ENCODE measurements around the gene MGAT5. TPM values are rescaled to one million over a fixed set of nuclear protein-coding genes. Genes with fewer than 3 reads are reported as not detected.

MGAT5 gene
- total RNA-seq, 2 experiments from 2014 or later = 36.9 to 42.2 TPM

DNA sequence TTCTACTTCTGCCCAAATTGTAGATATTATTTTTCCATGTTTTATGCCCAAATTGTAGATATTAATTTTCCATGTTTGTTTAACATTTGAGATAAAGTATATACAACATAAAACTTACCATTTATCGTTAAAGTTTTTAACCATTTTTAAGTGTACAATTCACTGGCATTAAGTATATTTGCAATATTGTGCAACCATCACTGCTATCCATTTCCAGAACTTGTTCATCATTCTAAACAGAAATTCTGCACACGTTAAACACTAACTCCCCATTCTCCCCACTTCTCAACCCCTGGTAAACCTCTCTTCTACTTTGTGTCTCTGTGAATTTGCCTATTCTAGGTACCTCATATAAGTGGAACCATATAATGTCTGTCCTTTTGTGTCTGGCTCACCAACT is 162.1 kb downstream of the MGAT5 start:
- CTCF ChIA-PET = no interaction called here
- TF ChIP-seq, protein P1, sequence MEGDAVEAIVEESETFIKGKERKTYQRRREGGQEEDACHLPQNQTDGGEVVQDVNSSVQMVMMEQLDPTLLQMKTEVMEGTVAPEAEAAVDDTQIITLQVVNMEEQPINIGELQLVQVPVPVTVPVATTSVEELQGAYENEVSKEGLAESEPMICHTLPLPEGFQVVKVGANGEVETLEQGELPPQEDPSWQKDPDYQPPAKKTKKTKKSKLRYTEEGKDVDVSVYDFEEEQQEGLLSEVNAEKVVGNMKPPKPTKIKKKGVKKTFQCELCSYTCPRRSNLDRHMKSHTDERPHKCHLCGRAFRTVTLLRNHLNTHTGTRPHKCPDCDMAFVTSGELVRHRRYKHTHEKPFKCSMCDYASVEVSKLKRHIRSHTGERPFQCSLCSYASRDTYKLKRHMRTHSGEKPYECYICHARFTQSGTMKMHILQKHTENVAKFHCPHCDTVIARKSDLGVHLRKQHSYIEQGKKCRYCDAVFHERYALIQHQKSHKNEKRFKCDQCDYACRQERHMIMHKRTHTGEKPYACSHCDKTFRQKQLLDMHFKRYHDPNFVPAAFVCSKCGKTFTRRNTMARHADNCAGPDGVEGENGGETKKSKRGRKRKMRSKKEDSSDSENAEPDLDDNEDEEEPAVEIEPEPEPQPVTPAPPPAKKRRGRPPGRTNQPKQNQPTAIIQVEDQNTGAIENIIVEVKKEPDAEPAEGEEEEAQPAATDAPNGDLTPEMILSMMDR (IDR thresholded peaks at IDR 0.05) = no peak
- intact Hi-C loops (cut with micrococcal nuclease) = loop anchor here (10.0 kb wide), 1 partner anchor 161 kb away; the partner anchor contains the start of gene MGAT5
- H3K36me3 Mint-ChIP-seq (ENCODE audit: low read depth) = peaks cover 9% of the 10 kb centered on the region
- POLR2A ChIA-PET = no interaction called here
- H3K27ac Mint-ChIP-seq = no peak overlapping the region
- ATAC-seq (no peak), DNase-seq (no peak)
- no peaks in the 10 kb centered on the region for H3K9me3 Mint-ChIP-seq
- peaks cover 17% of the 10 kb centered on the region for H3K4me1 Mint-ChIP-seq (ENCODE audit: low read depth)
- H3K4me3 Mint-ChIP-seq = no peak overlapping the region
- no peaks in the 10 kb centered on the region for H3K27me3 Mint-ChIP-seq

DNA sequence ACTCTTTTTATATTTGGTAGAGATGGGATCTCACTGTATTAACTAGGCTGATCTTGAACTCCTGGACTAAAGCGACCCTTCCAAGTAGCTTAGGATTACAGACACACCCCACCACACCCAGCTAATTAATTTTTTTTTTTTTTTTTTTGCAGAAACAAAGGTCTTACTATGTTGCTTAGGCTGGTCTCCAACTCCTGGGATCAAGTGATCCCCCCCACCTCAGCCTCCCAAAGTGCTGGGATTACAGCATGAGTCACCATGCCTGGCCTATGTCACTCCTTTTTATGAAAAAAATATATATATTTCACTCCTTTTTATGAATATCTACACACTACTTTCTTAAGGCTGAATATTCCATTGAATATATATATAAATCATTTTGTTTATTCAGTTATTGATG is 162.8 kb downstream of the MGAT5 start:
- intact Hi-C loops (cut with micrococcal nuclease) = loop anchor here (10.0 kb wide), 1 partner anchor 162 kb away; the partner anchor contains the start of gene MGAT5
- Mint-ChIP-seq H3K36me3 (ENCODE audit: low read depth) (peaks cover 9% of the 10 kb centered on the region), H3K27ac (no peak overlapping the region), H3K27me3 (no peaks in the 10 kb centered on the region), H3K4me1 (ENCODE audit: low read depth) (peaks cover 11% of the 10 kb centered on the region), H3K4me3 (no peak overlapping the region), H3K9me3 (no peaks in the 10 kb centered on the region)
- ChIA-PET POLR2A (no interaction called here), CTCF (interaction anchor here (1.3 kb wide), 1 partner anchor 298 kb away, joined by 3 read pairs; no protein-coding TSS in a partner anchor)
- ATAC-seq = no peak
- no peak for DNase-seq
- TF ChIP-seq, protein P1 (IDR thresholded peaks at IDR 0.05) = no peak

DNA sequence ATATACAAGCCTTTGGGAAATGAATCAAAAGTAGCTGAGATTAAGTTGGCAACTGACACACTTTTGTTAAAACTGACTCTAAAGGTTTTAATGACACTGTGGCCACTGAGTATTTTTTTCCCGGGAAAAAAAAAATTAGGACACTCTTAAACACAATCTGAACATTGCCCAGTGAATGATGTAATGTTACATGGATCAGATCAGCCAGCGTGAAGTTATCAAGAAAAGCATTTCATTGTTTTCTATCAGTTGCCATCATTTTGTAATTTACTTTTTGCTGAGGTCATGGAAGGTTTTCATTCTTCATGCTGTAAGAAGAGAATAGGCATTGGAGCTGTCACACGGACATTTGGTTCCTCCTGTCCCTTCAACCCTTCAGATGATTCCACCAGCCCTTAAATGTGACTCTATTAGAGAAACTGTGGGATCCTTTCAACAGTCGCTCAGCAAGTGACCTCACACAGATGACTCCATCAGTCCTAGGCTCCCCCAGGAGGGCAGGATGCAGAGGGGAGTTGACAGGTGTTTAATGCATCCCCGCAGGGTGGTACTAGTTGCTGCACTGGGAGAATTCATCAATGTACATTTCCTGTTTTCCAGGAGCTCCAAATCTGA is 164.2 kb downstream of the MGAT5 start:
- intact Hi-C loops (cut with micrococcal nuclease) = loop anchor here (10.0 kb wide), 1 partner anchor 163 kb away; the partner anchor contains the start of gene MGAT5
- Mint-ChIP-seq H3K27me3 (no peaks in the 10 kb centered on the region), H3K27ac (no peak overlapping the region), H3K9me3 (no peaks in the 10 kb centered on the region), H3K36me3 (ENCODE audit: low read depth) (peaks cover 6% of the 10 kb centered on the region), H3K4me3 (no peak overlapping the region), H3K4me1 (ENCODE audit: low read depth) (peaks cover 4% of the 10 kb centered on the region)
- ATAC-seq = no peak
- no peak for DNase-seq
- ChIA-PET CTCF (interaction anchor here (0.7 to 1.3 kb wide), 5 partner anchors 30 to 300 kb away, joined by 3 to 8 read pairs (median 3); no protein-coding TSS in a partner anchor), POLR2A (no interaction called here)
- TF ChIP-seq, protein P1 (IDR thresholded peaks at IDR 0.05) = no peak

DNA sequence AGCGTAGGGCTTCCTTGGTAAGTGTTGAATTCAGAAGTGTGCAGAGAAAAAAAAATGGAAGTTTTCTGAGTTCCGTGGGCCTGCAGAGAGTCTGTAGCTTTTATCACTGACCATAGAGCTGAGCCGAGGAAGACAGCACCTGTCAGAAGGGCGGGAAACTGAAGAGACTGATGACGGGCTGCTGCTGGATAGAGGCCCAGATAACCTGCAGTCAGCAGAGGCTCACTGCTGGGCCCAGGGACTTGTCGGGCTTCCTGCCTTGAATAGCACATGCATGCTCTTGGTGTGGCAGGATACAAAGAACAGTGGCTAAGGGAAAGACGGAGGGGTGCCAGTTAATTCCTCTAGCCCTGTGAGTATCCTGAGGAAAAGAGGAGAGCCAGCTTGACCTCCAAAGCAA is 166.4 kb downstream of the MGAT5 start:
- H3K27ac Mint-ChIP-seq = no peak overlapping the region
- no peaks in the 10 kb centered on the region for H3K9me3 Mint-ChIP-seq
- CTCF ChIA-PET = interaction anchor here (1.0 kb wide), 1 partner anchor 298 kb away, joined by 3 read pairs; no protein-coding TSS in a partner anchor
- no peak overlapping the region for H3K4me3 Mint-ChIP-seq
- peaks cover 11% of the 10 kb centered on the region for H3K36me3 Mint-ChIP-seq (ENCODE audit: low read depth)
- peaks cover 4% of the 10 kb centered on the region for H3K4me1 Mint-ChIP-seq (ENCODE audit: low read depth)
- H3K27me3 Mint-ChIP-seq = no peaks in the 10 kb centered on the region
- TF ChIP-seq, protein P1 (IDR thresholded peaks at IDR 0.05) = no peak
- no peak for DNase-seq
- POLR2A ChIA-PET = interaction anchor here (0.7 to 1.4 kb wide), 2 partner anchors 8 to 278 kb away, joined by 3 read pairs; no protein-coding TSS in a partner anchor
- intact Hi-C loops (cut with micrococcal nuclease) = no loop called here
- no peak for ATAC-seq

DNA sequence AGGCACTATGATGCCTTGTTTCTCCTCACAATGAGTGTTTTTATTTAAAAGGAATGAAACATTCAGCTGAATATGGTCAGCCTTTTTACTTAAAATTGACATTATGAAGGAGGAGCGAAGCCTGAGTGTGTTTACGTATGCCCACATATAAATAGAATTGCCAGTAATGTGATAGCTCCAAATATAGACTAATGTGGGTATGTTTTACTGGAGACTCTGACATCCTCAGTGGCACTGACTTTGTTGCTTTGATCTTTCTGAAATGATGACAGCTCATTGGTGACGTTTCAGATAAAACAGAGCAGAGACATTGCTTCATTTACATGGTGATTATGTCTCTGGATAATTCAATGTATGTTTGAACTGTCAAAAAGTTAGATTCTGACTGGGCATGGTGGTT is 167.0 kb downstream of the MGAT5 start:
- H3K4me1 Mint-ChIP-seq (ENCODE audit: low read depth) = peaks cover 8% of the 10 kb centered on the region
- ATAC-seq (no peak), DNase-seq (no peak)
- no peak overlapping the region for H3K27ac Mint-ChIP-seq
- no peaks in the 10 kb centered on the region for H3K27me3 Mint-ChIP-seq
- peaks cover 11% of the 10 kb centered on the region for H3K36me3 Mint-ChIP-seq (ENCODE audit: low read depth)
- H3K4me3 Mint-ChIP-seq = no peak overlapping the region
- no peaks in the 10 kb centered on the region for H3K9me3 Mint-ChIP-seq
- intact Hi-C loops (cut with micrococcal nuclease) = no loop called here
- CTCF ChIA-PET = interaction anchor here (0.7 to 1.0 kb wide), 4 partner anchors 9 to 335 kb away, joined by 3 to 4 read pairs (median 3); no protein-coding TSS in a partner anchor
- TF ChIP-seq, protein P1 (IDR thresholded peaks at IDR 0.05) = no peak
- POLR2A ChIA-PET = interaction anchor here (1.4 kb wide), 1 partner anchor 9 kb away, joined by 3 read pairs; no protein-coding TSS in a partner anchor
